ENCODE results near the gene SRC.

DNA sequence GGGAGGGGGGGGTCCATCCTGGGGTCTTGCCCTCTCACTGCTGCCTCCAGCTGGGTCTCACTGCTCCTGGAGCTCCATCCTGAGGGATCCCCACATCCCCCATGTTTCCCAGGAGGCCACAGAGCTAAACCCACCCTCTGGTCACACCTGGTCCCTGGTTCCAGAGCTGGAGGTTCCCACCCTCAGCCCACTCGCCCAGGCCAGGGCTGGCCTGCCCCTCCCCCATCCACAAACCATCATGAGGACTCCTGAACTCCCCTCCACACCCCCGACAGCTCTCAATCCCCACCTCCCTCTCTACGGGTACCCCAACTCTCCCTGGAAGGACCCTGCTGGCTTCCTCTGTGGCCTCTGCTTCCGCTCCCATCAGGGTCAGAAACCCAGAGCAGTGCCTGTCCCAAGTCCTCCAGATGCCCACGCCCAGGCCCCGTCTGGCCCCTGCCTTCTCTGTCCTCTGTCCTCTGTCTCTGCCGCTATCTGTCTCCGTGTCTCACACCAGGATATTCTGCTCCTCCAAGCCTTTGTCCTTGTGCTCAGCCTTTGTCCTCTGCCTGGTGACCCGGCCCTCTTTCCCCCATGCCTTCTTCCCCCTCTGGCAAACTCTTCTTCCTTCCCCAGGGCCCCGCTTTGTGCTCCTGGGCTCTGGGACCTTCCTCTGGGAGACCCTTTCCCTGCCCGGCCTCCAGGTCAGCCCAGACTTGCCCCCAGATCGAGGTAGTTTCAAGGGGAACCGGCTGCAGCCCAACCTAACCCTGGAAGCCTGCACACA, 74.0 kb downstream of the SRC start:
- TF ChIP-seq, protein P1, sequence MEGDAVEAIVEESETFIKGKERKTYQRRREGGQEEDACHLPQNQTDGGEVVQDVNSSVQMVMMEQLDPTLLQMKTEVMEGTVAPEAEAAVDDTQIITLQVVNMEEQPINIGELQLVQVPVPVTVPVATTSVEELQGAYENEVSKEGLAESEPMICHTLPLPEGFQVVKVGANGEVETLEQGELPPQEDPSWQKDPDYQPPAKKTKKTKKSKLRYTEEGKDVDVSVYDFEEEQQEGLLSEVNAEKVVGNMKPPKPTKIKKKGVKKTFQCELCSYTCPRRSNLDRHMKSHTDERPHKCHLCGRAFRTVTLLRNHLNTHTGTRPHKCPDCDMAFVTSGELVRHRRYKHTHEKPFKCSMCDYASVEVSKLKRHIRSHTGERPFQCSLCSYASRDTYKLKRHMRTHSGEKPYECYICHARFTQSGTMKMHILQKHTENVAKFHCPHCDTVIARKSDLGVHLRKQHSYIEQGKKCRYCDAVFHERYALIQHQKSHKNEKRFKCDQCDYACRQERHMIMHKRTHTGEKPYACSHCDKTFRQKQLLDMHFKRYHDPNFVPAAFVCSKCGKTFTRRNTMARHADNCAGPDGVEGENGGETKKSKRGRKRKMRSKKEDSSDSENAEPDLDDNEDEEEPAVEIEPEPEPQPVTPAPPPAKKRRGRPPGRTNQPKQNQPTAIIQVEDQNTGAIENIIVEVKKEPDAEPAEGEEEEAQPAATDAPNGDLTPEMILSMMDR (conservative IDR thresholded peaks at IDR 0.05; ENCODE audit: low read depth in 2 of 2): no peak
- no peak for TF ChIP-seq JUNB (IDR thresholded peaks at IDR 0.05; ENCODE audit: unreplicated experiment)
- TF ChIP-seq EZH2 (IDR thresholded peaks at IDR 0.05; ENCODE audit: low read depth, unreplicated experiment): no peak
